ENCODE data around the gene CKS1B. TPM values are rescaled to one million over a fixed set of nuclear protein-coding genes. Genes with fewer than 3 reads are reported as not detected.

Gene CKS1B
- total and polyA plus RNA-seq, 9 of the 15 experiments (the other 6 are each of a cell fraction or from before 2014, with no cell fraction given), result 215 to 1,103 (median 460) TPM

GRCh38 chr1:154959426-154959780 lies 15.1 kb upstream of the CKS1B start:
- BruUV-seq (replicated peaks), result no TSS peak
- intact Hi-C loops (cut with micrococcal nuclease), result no loop called here
- in situ Hi-C loops (cut with MboI), result loop anchor here (5.0 kb wide), 1 partner anchor 103 kb away; the partner anchor contains the start of gene EFNA4
- no peak overlapping the region for H3K4me2 ChIP-seq (ENCODE audit: insufficient read depth, low read length)
- TF ChIP-seq PRPF4 (IDR thresholded peaks at IDR 0.05; ENCODE audit: insufficient read depth, low read depth, low read length, poor library complexity, severe bottlenecking) (no peak), ZNF561 (CRISPR knock-in tag; conservative IDR thresholded peaks at IDR 0.05) (no peak), KAT7 (CRISPR knock-in tag; IDR thresholded peaks at IDR 0.05; ENCODE audit: borderline replicate concordance) (no peak)
- POLR2A ChIA-PET, result interaction anchor here (0.6 to 7.0 kb wide), 3 partner anchors 9 to 343 kb away, joined by 3 to 80 read pairs (median 3); partner anchors contain the start of genes CKS1B and SHC1
- H3K9ac ChIP-seq (ENCODE audit: insufficient read depth in 1 of 2, low read depth in 2 of 2, low read length in 2 of 2), result peak overlapping the region in 1 of 2 experiments; percentile 6; a peak in 1 of 4 replicates
- no peaks in the 10 kb centered on the region for H4K20me1 ChIP-seq (replicated peaks; ENCODE audit: control insufficient read depth, insufficient read depth, low read length)
- H3K36me3 ChIP-seq (ENCODE audit: control insufficient read depth, insufficient read depth, low read length), result peaks cover 39% of the 10 kb centered on the region; the same call in 2 of the 3 replicates
- FAIRE-seq (no peak), DNase-seq (ENCODE audit: extremely low read depth in 1 of 4, low spot score in 3 of 4) (no peak), ATAC-seq (no peak)
- no peaks in the 10 kb centered on the region for H3K9me1 ChIP-seq (ENCODE audit: control insufficient read depth, insufficient read depth, low read length)
- 100% methylated on average over 3 of the region's 7 CpGs for WGBS (ENCODE audit: insufficient coverage, low coverage, missing lambda C conversion rate)
- CTCF ChIA-PET (ENCODE audit: low intra/inter-chr PET ratio), result interaction anchor here (0.7 kb wide), 1 partner anchor 194 kb away, joined by 3 read pairs; no protein-coding TSS in a partner anchor
- H3K79me2 ChIP-seq (ENCODE audit: control insufficient read depth, insufficient read depth, low read length), result peaks cover 36% of the 10 kb centered on the region
- no peaks in the 10 kb centered on the region for H3K9me3 ChIP-seq (replicated peaks; ENCODE audit: control insufficient read depth, insufficient read depth, low read depth, low read length)
- no peak overlapping the region for H3K27ac ChIP-seq (ENCODE audit: extremely low read depth, low read depth, low read length)
- H3K27me3 ChIP-seq (ENCODE audit: control insufficient read depth in 2 of 2, insufficient read depth in 2 of 2, low read length in 2 of 2), result no peaks in the 10 kb centered on the region
- no peak overlapping the region for H2AFZ ChIP-seq (ENCODE audit: low read depth, low read length)
- H3K4me3 ChIP-seq, result no peak overlapping the region
- peaks cover 36 to 57% of the 10 kb centered on the region in 2 experiments for H3K4me1 ChIP-seq (replicated peaks in 1 of 2; ENCODE audit: control insufficient read depth in 2 of 2, insufficient read depth in 2 of 2, low read length in 2 of 2)

- FAIRE-seq (peak; percentile 65), ATAC-seq (no peak), DNase-seq (ENCODE audit: extremely low read depth in 1 of 4, low spot score in 3 of 4) (no peak)
- peak overlapping the region; percentile 97 to 99 for H3K9ac ChIP-seq (ENCODE audit: insufficient read depth in 1 of 2, low read depth in 2 of 2, low read length in 2 of 2)
- peak overlapping the region; percentile 90 for H3K4me2 ChIP-seq (ENCODE audit: insufficient read depth, low read length)
- TSS peak; percentile 64 for BruUV-seq (replicated peaks)
- no peak overlapping the region for H2AFZ ChIP-seq (ENCODE audit: low read depth, low read length)
- intact Hi-C loops (cut with micrococcal nuclease), result loop anchor here (2.0 to 5.0 kb wide), 3 partner anchors 40 to 122 kb away; no protein-coding TSS in a partner anchor
- under 1% methylated on average over 10 of the region's 10 CpGs for WGBS (ENCODE audit: insufficient coverage, low coverage, missing lambda C conversion rate)
- peak overlapping the region; percentile 91 for H3K4me3 ChIP-seq
- in situ Hi-C loops (cut with MboI), result no loop called here
- H3K9me1 ChIP-seq (ENCODE audit: control insufficient read depth, insufficient read depth, low read length), result no peaks in the 10 kb centered on the region
- H3K4me1 ChIP-seq (replicated peaks in 1 of 2; ENCODE audit: control insufficient read depth in 2 of 2, insufficient read depth in 2 of 2, low read length in 2 of 2), result peaks cover 29 to 60% of the 10 kb centered on the region in 2 experiments
- no peaks in the 10 kb centered on the region for H3K9me3 ChIP-seq (replicated peaks; ENCODE audit: control insufficient read depth, insufficient read depth, low read depth, low read length)
- no peaks in the 10 kb centered on the region for H4K20me1 ChIP-seq (replicated peaks; ENCODE audit: control insufficient read depth, insufficient read depth, low read length)
- ChIA-PET CTCF (ENCODE audit: low intra/inter-chr PET ratio) (interaction anchor here (0.5 to 2.7 kb wide), 4 partner anchors 40 to 89 kb away, joined by 3 to 28 read pairs (median 5); no protein-coding TSS in a partner anchor), POLR2A (interaction anchor here (0.6 to 7.0 kb wide), 11 partner anchors 8 to 347 kb away, joined by 3 to 80 read pairs (median 4); partner anchors contain the start of genes CKS1B and SHC1)
- H3K36me3 ChIP-seq (ENCODE audit: control insufficient read depth, insufficient read depth, low read length), result peaks cover 49% of the 10 kb centered on the region; the same call in 2 of the 3 replicates
- H3K27me3 ChIP-seq (ENCODE audit: control insufficient read depth in 2 of 2, insufficient read depth in 2 of 2, low read length in 2 of 2), result no peaks in the 10 kb centered on the region
- H3K27ac ChIP-seq (ENCODE audit: extremely low read depth, low read depth, low read length), result peak overlapping the region; percentile 99
- H3K79me2 ChIP-seq (ENCODE audit: control insufficient read depth, insufficient read depth, low read length), result peaks cover 36% of the 10 kb centered on the region
- TF ChIP-seq ZNF830 (CRISPR knock-in tag; IDR thresholded peaks at IDR 0.05), result no peak
- no peak for TF ChIP-seq ZFP91 (CRISPR knock-in tag; IDR thresholded peaks at IDR 0.05)
- TF ChIP-seq KLF6 (CRISPR knock-in tag; IDR thresholded peaks at IDR 0.05; ENCODE audit: borderline replicate concordance), result no peak
- TF ChIP-seq GTF2A2 (tag; IDR thresholded peaks at IDR 0.05), result no peak
- TF ChIP-seq HINFP (tag; conservative IDR thresholded peaks at IDR 0.05; ENCODE audit: low read depth), result no peak
- TF ChIP-seq ETS2 (tag; IDR thresholded peaks at IDR 0.05; ENCODE audit: borderline replicate concordance, poor library complexity, severe bottlenecking), result no peak
- TF ChIP-seq ZNF224 (CRISPR knock-in tag; IDR thresholded peaks at IDR 0.05), result 0 out of 2 replicates have a peak, but pooled peaks have one; percentile 25
- TF ChIP-seq TARDBP (IDR thresholded peaks at IDR 0.05), result no peak
Observed at GRCh38 chr1:154960446-154961136, 13.9 kb upstream of the CKS1B start.
